ENCODE measurements around the gene CHERP.

- no peak for TF ChIP-seq CTCF (IDR thresholded peaks at IDR 0.05)
- no peak for TF ChIP-seq POLR2A (IDR thresholded peaks at IDR 0.05)
- no peak for TF ChIP-seq POLR2AphosphoS5 (IDR thresholded peaks at IDR 0.05; ENCODE audit: insufficient read depth in 1 of 2, low read depth in 1 of 2)
These were observed 754 bp upstream of the CHERP start for GRCh38 chr19:16542910-16543472.
